Measurements from ENCODE around the gene SLC30A4.

Gene SLC30A4

DNA sequence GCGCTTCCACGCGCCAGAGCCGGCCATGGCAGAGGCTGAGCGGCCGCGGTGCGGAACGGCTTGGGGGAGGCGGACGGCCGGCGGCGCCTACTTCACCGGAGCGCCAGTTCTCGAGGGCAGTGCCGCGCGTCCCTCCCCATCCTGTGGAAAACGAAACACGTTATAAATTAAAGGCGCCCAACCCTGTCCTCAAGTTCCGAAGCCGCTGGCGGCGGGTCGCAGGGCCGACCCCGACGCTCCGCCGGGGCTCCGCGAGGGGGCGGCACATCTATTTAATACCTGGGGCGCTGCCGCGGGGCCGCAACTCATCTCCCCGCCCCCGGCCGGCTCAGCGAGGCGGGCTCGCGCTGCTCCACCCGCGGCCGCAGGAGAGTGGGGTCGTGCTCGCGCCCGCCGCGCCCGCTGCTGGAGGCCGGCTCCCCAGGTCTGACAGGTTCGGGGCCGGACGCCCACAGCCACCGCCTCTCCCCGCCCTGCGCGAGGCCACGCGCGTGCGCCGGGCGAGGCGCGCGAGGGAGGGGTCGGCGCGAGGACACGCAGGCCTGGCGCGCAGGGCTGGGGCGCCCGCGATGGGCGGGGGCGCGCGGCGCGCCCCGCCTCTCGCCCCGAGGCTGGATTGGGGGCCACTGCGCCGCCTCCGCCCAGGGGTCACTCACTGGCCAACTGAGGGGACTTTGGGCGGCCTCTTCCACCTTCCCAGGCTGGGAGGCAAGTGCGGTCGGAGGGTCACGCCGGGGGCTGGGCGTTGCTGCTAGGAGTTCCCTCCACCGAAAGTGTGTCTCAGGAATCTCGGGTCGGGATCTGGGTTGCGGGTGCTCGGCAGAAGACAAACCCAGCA is at the start of gene SLC30A4:
Gene SLC30A4 (minus strand): TSS at position 428 of the 838 bp plus-strand sequence. CDS start 401 bp downstream, at position 27.
- peak within 1 kb of the TSS; percentile 63 for H3K4me3 ChIP-seq (ENCODE audit: low read depth, low read length)
- TF ChIP-seq CTCF (IDR thresholded peaks at IDR 0.05; ENCODE audit: borderline replicate concordance, insufficient read depth, low read depth, low read length): peak; percentile 46; the same call in 1 of the 2 replicates

DNA sequence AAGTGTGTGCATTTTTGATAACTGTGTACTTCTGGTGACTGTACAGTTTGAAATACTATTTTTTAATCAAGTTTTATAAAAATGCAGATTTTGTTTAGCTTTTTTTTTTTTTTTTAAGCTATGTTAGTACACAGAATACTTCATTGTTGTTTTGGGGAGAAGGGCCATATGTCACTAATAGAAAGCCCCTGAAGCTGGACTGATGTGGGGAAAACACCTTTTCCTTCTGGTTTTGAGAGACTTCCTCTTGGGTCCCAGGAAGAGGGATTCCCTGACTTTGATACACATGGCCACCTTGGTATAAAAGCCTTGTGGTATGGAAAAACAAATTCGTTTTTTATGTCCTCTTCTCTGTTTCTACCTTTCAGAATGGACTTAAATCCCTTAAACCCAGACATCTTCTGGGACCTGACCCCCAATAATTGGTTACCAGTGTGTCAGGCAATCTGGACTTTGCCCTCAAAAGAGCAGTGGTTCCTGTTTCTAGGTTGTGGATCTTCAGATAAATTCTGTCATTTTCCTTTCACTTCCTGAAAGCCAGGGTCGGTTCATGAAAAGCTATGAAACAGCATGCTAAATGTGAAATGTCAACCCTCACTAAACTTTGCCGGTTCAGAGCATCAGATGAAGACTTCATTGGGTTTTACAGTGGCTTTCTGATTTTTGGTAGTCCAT is 33.5 kb upstream of the SLC30A4 start:
- no peak for TF ChIP-seq CTCF (IDR thresholded peaks at IDR 0.05; ENCODE audit: borderline replicate concordance, insufficient read depth, low read depth, low read length)
- H3K4me3 ChIP-seq (ENCODE audit: low read depth, low read length): no peak overlapping the region

GRCh38 chr15:45551676-45552075 is 29.1 kb upstream of the SLC30A4 start:
- no peak for TF ChIP-seq CTCF (IDR thresholded peaks at IDR 0.05; ENCODE audit: borderline replicate concordance, insufficient read depth, low read depth, low read length)
- no peak overlapping the region for H3K4me3 ChIP-seq (ENCODE audit: low read depth, low read length)

DNA sequence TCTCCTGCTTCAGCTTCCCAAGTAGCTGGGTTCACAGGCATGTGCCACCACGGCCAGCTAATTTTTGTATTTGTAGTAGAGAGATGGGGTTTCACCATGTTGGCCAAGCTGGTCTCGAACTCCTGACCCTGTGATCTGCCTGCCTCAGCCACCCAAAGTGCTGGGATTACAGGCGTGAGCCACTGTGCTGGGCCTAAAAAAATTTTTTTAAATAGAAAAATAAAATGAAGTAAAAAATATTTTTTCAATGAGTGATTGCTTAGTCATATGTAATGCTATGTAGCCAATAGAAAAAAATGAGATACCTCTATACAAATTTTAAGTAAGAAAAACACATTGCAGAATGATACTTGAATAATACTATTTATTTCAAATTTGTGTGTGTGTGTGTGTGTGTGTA is 27.9 kb upstream of the SLC30A4 start:
- no peak overlapping the region for H3K4me3 ChIP-seq (ENCODE audit: low read depth, low read length)
- no peak for TF ChIP-seq CTCF (IDR thresholded peaks at IDR 0.05; ENCODE audit: borderline replicate concordance, insufficient read depth, low read depth, low read length)

DNA sequence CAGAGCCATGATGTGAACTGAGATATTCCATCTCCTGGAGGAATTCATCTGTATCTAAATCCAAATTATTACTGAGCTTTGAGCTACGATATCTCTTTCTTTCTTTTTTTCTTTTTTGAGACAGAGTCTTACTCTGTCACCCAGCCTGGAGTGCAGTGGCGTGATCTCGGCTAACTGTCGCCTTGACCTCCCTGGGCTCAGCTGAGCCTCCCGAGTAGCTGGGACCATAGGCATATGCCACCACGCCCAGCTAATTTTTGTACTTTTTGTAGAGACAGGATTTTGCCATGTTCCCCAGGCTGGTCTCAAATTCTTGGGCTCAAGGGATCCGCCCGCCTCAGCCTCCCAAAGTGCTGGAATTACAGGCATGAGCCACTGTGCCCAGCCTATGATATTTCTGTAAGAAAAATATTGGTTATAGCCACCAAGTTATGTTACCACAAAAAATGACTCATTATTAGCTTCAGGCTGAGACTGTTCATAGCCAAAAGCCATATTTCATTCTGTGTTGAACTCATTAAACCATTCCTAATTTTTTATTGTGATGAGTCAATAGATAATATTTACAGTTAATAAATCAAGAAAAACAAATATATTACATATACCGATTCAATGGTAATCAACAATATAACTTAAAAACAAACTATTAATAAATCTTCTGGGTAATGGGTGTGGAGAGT is 27.1 kb upstream of the SLC30A4 start:
- no peak for TF ChIP-seq CTCF (IDR thresholded peaks at IDR 0.05; ENCODE audit: borderline replicate concordance, insufficient read depth, low read depth, low read length)
- no peak overlapping the region for H3K4me3 ChIP-seq (ENCODE audit: low read depth, low read length)

GRCh38 chr15:45548753-45549520 is 26.4 kb upstream of the SLC30A4 start:
- H3K4me3 ChIP-seq (ENCODE audit: low read depth, low read length): no peak overlapping the region

More at GRCh38 chr15:45548753-45549520, 26.4 kb upstream of the SLC30A4 start:
- no peak for TF ChIP-seq CTCF (IDR thresholded peaks at IDR 0.05; ENCODE audit: borderline replicate concordance, insufficient read depth, low read depth, low read length)

Data from GM12875 (cell line).